Right lobe of liver (tissue), 4 donors: ENCODE results near the gene PRR23B.

Source experiments
- CTCF ChIP-seq, 4 donors: fragments of 200-600 bp in 3 of 4; fragments of 450-650 bp in 1 of 4; IDR thresholded peaks; one replicate each; pipeline versions ENCODE4 v1.5.1 to v1.8.0; 2016 to 2022; ENCODE audit warnings: antibody characterized with exemption in 4 of 4, mild to moderate bottlenecking in 2 of 4
- POLR2A ChIP-seq: fragments of 450-650 bp; IDR thresholded peaks from one replicate; pipeline ENCODE4 v1.6.1; 2017; ENCODE audit warnings: antibody characterized with exemption, mild to moderate bottlenecking
- donor health status: DM: no; HTN: no; CAD: no.
- donor health status: DM: no; HTN: no; CAD: no.
- donor health status: DM: no; HTN: yes; CAD: no.

- TF ChIP-seq CTCF (IDR thresholded peaks at IDR 0.05) (no peak), POLR2A (no peak)
Observed at GRCh38 chr3:138995706-138996105, 25.0 kb downstream of the PRR23B start.
